ENCODE results near the gene CDH4.

DNA sequence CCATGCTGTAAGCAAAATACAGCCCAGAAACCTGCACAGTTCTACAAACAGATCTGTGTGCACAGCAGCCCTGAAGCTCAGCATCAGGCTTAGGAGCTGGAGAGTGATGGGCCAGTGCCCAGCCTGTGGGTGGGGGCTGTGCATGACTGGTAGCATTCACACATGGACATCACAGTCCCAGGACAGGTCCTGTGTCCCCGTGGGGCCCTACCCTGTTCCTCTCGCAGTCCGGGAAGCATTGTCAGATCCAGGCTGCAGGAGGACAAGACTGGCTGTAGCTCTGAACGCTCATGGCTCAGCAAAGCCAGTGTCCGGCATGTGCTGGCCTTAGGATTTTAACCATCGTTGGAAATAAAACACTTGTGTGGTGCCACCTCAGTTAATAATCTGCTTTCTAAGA, 234.1 kb downstream of the CDH4 start:
- TF ChIP-seq CTCF (IDR thresholded peaks at IDR 0.05; ENCODE audit: insufficient read depth, low read depth, low read length): no peak
- no peak for TF ChIP-seq EZH2 (IDR thresholded peaks at IDR 0.05; ENCODE audit: insufficient read depth, low read length)

All from astrocyte (in vitro differentiated cells and primary cell).